ENCODE data around the gene TNFAIP3. TPM values are rescaled to one million over a fixed set of nuclear protein-coding genes. Genes with fewer than 3 reads are reported as not detected.

The TNFAIP3 gene
- total RNA-seq, 1 donor from 2014 or later, result 68.9 TPM

DNA sequence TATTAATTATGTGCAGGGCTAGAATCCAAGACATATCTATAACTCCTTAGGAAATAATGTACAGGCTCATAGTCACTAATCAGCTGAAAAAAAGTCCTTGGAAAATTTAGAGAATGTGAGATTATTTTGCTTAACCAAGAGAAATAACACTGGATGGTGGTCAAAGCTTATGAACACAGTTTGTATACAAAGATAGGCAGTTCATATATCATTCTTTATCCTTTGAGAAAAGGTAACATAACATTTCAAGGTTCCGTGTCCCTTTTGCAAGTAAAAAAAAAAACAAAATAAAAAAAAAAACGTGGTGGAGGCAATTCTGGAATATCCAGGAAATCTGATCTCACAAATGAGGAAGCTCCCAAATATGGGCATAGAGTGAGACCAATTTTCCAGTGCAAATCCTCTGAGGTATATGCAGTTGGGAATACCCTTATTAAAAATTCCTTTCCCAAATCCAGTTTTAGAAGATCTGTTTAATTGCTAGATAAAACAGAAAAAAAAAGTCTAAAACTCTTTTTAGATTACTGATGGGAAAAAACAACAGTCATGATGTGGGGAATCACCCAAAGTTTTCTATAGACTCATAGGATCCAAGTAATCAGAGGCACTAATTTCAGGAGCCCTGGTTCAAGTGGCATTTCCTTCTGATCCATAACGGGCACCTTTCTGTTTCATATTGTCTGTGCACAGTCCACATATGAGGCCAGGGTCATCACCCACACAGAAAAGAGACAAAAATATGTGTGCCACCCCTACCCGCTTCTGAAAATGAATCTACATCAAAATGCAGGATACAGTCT lies 17.7 kb upstream of the TNFAIP3 start:
- Mint-ChIP-seq H3K27me3 (ENCODE audit: low read depth) (no peaks in the 10 kb centered on the region), H3K27ac (peak overlapping the region; percentile 79), H3K36me3 (no peaks in the 10 kb centered on the region), H3K9me3 (no peaks in the 10 kb centered on the region), H3K4me1 (peaks cover 13% of the 10 kb centered on the region), H3K4me3 (no peak overlapping the region)
- no peak for TF ChIP-seq CTCF (IDR thresholded peaks at IDR 0.05; ENCODE audit: unreplicated experiment)
- no peak for DNase-seq (ENCODE audit: low spot score in 2 of 2, unreplicated experiment in 2 of 2)

GRCh38 chr6:137849981-137850714 lies 16.9 kb upstream of the TNFAIP3 start:
- no peak overlapping the region for H3K4me3 Mint-ChIP-seq
- no peak for DNase-seq (ENCODE audit: low spot score in 2 of 2, unreplicated experiment in 2 of 2)
- no peaks in the 10 kb centered on the region for H3K36me3 Mint-ChIP-seq
- H3K4me1 Mint-ChIP-seq, result peaks cover 13% of the 10 kb centered on the region
- no peaks in the 10 kb centered on the region for H3K27me3 Mint-ChIP-seq (ENCODE audit: low read depth)
- TF ChIP-seq CTCF (IDR thresholded peaks at IDR 0.05; ENCODE audit: unreplicated experiment), result no peak
- H3K27ac Mint-ChIP-seq, result peak overlapping the region; percentile 7
- no peaks in the 10 kb centered on the region for H3K9me3 Mint-ChIP-seq

GRCh38 chr6:137850816-137851602 lies 16.1 kb upstream of the TNFAIP3 start:
- no peaks in the 10 kb centered on the region for H3K36me3 Mint-ChIP-seq
- no peak overlapping the region for H3K27ac Mint-ChIP-seq
- no peak for TF ChIP-seq CTCF (IDR thresholded peaks at IDR 0.05; ENCODE audit: unreplicated experiment)
- no peak for DNase-seq (ENCODE audit: low spot score in 2 of 2, unreplicated experiment in 2 of 2)
- no peaks in the 10 kb centered on the region for H3K27me3 Mint-ChIP-seq (ENCODE audit: low read depth)
- peaks cover 13% of the 10 kb centered on the region for H3K4me1 Mint-ChIP-seq
- peaks cover 5% of the 10 kb centered on the region for H3K9me3 Mint-ChIP-seq
- no peak overlapping the region for H3K4me3 Mint-ChIP-seq

GRCh38 chr6:137851669-137852068 lies 15.4 kb upstream of the TNFAIP3 start:
- no peak for DNase-seq (ENCODE audit: low spot score in 2 of 2, unreplicated experiment in 2 of 2)
- Mint-ChIP-seq H3K36me3 (no peaks in the 10 kb centered on the region), H3K27ac (no peak overlapping the region), H3K4me1 (peaks cover 13% of the 10 kb centered on the region), H3K4me3 (no peak overlapping the region), H3K9me3 (peaks cover 8% of the 10 kb centered on the region), H3K27me3 (ENCODE audit: low read depth) (no peaks in the 10 kb centered on the region)
- TF ChIP-seq CTCF (IDR thresholded peaks at IDR 0.05; ENCODE audit: unreplicated experiment), result no peak

DNA sequence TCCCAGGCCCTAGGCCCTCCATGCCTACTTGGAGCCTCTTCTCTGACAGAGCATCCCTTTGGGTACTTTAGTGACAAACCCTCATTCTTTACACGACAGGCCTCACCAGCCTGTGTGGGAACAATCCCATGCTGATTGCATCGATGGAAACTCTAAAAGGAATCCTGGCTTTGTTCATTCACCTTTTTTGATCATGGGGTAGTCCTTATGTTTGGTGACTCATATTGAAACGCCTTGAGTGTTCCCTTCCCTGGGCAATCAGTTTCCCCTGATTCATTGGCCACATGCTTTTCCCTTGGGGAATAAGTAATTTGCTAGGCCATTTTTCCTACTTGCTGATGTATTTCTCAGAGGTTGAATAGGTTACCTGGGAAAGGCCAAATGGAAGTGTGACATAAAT lies 14.7 kb upstream of the TNFAIP3 start:
- Mint-ChIP-seq H3K4me1 (peaks cover 13% of the 10 kb centered on the region), H3K27ac (no peak overlapping the region), H3K36me3 (no peaks in the 10 kb centered on the region), H3K4me3 (no peak overlapping the region), H3K27me3 (ENCODE audit: low read depth) (no peaks in the 10 kb centered on the region), H3K9me3 (peaks cover 8% of the 10 kb centered on the region)
- no peak for TF ChIP-seq CTCF (IDR thresholded peaks at IDR 0.05; ENCODE audit: unreplicated experiment)
- no peak for DNase-seq (ENCODE audit: low spot score in 2 of 2, unreplicated experiment in 2 of 2)

Measured in mesothelial cell of epicardium (in vitro differentiated cells).